NCI-H748 (cell line): Measurements from ENCODE around the gene FAM89B.

ENCODE experiments used
- DNase-seq: peaks from one replicate; lab custom pipeline; 2025; ENCODE audit not compliant: unreplicated experiment; lab: John Stamatoyannopoulos, UW

Gene FAM89B

GRCh38 chr11:65573391-65574079, 1.2 kb downstream of the FAM89B start:
- DNase-seq, result peak; percentile 18

- peak; percentile 86 for DNase-seq
These were observed 1.9 kb downstream of the FAM89B start for GRCh38 chr11:65574109-65574810.

DNA sequence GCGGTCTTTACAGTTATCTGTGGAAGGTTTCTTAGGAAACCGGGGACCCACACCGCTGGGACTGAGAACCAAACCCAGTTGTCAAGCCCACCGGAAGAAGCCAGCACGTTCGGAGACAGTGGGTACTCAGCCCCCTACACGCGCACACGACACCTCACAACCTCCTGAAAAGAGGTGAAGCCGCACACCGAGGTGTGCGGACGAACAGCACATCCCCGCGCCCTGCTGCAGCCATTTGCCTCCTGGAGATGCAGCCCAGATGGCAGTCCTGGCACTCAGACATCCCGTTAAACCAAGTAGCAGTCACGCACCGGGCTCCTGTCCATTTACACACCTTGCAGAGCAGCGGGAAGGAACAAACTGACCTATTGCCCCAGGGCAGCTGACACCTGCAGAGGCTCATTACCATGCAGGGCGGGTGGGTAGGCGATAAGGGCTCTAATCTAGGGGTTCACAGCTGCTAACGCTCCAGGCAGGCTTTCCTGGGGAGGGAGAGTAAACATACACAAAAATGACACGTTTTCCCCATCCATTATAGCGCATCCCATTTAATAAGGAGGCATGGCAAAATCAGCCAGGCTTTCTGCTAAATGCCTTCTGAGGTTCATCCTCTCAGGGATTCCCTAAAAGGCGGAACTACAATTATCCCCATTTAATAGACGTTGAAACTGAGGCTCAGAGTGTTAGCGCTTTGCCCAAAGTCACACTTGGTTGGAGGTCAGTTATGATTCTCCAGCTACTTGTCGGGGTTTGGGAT, 2.7 kb downstream of the FAM89B start:
- peak; percentile 67 for DNase-seq

DNA sequence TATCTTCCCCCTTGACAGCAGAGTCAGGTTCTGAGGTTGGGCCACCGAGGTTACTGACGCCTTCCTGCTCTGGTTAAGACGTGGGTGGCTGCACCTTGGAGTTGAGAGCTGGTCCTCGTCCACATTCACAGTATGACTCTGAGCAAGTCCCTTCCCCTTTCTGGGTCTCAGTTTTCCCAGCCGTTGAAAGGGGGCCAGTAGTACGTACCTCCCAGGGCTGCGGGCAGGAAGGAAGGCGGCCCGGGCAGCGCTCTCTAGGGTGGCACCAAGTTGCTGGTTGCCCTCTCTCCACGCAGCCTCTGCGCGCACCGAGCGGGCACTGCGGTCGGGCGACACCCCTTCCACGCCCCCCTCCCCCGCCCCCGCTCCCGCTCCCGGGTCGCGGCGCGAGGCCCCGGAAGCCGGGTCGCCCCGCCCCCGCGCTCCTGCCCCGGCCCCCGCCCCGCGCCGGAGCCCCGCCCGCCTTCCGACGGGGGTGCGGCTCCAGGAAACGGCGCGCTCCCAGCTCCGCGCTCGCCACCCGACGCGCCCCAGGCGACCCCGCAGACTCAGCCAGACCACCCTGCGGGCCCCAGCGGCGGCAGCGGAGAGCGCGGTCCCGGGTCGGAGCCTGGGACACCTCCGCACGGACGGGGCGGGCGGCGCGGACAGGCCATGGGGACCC, 3.4 kb downstream of the FAM89B start, which contains the start of gene EHBP1L1:
TSS of gene EHBP1L1 (plus strand) at position 486 of the 664 bp plus-strand sequence. CDS start 250 bp downstream, outside the sequence.
- peak; percentile 63 for DNase-seq

DNA sequence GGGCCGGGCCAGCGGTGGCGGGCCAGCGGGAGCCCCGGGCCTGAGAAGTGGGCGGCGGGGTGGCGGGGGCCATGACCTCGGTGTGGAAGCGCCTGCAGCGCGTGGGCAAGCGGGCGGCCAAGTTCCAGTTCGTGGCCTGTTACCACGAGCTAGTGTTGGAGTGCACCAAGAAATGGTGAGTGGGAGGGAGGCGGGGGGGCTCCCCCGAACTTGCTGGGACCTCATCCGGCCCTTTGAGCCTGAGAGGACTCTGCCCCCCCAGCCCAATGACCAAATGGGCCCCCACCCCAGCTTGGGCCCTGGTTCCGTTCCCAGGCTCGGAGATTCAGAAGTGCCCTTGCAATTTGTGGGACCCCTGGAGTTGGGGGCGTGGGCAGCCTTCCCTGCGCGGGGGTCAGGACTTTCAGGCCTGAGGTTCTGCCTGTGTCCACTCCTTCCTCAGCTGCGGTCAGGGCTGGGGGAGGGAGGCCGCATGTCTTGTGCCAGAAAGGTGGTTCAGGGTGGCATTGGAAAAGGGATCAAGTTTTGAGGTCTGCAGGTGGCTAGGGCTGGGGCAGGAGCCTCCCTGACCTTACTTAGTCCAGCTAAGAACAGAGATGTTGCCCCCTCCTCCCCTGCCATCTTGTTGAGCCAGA, 4.0 kb downstream of the FAM89B start:
- no peak for DNase-seq

DNA sequence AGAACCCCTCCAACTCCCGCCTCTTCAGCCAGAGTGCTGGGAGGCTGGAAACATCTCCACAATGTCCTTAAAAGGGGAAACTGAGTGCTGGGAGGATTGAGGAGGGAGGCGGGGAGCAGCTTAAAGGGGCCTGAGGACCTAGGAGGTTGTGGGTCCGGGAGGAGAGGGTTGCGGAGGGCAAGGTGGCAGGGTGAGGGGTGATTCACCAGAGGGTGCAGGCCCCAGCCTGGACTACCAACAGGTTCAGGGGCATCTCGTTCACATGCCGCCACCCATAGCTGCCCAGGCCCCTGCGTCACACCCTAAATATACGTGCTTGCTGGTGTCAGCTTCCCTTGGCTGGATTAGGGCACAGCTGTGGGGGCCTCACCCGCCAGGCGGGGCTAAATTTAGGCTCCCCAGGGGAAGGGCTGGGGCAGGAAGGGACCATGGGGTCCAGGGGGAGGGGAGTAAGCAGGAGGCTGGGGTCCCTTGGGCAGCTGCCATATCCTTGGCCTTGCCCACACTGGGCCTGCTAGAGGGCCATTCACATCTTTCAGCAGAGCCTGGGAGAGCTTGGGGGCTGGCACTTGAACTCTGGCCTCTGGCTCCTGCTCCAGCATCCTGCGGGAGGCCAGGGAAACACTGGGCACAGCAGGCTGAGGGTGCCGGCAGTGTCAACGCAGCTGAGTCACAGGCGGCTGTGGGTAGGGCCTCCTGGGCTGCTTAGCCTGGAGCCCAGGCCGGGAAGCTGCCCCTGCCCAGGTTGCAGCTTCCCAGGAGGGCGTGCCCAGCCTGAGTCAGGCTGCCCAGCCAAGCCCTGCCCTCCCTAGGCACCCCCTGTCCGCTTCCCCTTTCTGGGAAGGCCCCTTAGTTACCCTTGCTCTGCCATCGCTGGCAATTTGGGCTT, 4.8 kb downstream of the FAM89B start:
- no peak for DNase-seq

DNA sequence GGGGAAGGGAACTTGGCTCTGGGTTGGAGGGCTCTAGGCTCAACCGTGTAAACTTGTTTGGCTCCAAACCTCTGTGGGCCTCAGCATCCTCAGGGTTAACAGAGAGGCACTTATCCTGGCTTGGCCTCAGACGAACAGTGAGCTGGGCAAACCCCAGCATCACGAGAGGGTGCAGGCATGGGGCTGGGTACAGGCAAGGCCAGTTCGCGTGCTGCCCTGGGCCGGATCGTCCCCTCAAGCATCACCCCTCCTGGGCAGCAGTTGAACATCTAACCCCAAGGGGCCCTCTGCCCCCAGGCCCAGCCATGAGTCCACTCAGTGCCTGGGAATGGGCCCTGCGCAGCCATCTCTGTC, 5.4 kb downstream of the FAM89B start:
- no peak for DNase-seq

- no peak for DNase-seq
These were observed 5.8 kb downstream of the FAM89B start for GRCh38 chr11:65578134-65578533.

DNA sequence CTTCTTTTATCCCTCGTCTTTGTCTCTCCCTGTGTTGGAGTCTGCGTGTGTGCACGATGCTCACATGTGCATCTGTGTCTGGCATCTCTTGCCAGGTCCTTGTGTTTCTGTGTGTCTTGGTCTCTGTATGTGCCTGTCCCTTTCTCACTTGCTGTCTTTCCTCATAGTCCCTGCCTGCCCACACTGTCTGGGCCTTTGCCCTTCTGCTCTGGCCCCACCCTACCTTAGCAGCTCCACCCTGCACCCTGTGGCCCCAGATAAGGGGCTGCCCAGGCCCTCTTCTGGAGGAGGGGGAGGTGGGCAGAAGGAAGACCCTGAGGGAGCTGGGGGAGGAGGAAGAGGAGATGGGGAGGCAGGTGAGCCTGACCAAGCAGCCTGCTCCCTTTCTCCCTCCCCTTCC, 6.3 kb downstream of the FAM89B start:
- DNase-seq, result no peak

DNA sequence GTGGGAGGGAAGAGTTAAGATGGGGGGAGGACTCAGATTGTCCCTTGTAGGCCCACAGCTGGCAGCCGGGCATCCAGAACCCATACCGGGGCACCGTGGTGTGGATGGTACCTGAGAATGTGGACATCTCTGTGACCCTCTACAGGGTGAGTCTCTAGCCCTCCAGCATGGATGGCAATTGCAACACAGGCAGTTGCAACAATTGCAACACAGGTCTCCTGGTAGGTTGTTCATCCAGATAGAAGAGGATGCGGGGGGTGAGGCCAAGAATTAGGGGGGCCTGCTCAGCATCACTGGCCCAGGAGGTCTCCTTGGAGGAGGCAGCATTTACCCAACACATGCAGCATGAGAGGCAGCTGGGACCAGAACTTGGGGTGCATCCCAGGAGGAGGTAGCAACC, 7.0 kb downstream of the FAM89B start:
- DNase-seq, result no peak

- DNase-seq, result no peak
These were observed 7.8 kb downstream of the FAM89B start for GRCh38 chr11:65580031-65580692.

DNA sequence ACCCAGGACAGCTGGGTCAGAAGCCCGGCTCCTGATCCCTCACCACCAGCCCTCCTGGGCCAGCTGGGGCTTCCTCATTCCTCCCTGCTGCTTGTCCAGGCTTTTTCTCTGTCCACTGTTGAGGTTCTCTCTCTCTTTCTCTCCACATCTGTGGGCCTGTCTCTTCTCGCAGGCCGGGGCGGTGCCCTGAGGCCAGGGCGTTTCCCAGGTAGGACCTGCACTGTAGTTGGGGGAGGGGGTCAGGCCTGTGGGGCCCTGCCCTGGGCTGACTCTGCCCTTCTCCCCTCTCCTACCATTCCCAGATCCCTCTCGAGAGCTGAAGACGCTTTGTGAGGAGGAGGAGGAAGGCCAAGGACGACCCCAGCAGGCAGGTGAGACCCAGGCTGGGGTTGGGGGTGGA, 8.4 kb downstream of the FAM89B start:
- DNase-seq, result no peak

DNA sequence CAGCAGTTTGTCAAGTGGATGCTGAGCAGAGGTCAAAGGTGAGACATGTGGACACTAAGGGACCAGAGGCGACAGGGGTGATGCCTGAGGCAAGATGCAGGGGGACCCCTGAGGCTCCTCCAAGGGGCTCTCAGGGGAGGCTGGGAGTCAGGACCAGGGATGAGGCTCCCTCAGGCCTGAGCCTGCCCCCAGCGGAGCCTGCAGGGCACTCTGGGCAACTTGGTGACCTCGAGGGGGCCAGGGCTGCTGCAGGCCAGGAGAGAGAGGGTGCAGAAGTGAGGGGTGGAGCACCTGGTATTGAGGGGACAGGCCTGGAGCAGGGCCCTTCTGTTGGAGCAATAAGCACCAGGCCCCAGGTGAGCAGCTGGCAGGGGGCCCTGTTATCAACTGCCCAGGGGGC, 9.6 kb downstream of the FAM89B start:
- no peak for DNase-seq

DNA sequence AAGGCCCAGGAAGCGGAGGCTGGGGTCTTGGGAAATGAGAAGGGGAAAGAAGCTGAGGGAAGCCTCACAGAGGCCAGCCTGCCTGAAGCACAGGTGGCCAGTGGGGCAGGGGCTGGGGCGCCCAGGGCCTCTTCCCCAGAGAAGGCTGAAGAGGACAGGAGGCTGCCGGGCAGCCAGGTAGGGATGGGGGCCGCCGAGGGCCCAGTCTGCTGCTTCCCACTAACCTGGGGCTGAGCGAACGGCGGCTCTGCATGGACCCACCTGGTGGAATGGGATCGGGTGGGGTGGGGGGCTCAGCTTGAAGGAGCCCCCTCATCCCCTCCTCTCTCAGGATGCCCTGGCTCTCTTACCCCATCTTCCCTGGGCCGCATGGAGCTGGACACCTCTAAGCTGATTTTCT, 11.3 kb downstream of the FAM89B start:
- DNase-seq, result no peak

DNA sequence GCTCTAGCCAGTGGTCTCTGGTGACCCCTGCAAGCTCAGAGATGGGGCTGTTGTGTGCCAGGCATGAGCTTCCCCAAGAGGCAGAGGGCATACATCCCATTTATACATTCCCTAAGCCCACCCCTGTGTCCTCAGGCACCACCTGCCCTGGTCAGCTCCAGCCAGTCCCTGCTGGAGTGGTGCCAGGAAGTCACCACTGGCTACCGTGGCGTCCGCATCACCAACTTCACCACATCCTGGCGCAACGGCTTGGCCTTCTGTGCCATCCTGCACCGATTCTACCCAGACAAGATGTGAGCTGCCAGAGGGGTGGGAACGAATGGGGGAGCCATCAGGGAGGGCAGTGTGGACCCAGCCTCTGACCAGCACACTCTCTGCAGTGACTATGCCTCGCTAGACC, 11.8 kb downstream of the FAM89B start:
- no peak for DNase-seq

DNA sequence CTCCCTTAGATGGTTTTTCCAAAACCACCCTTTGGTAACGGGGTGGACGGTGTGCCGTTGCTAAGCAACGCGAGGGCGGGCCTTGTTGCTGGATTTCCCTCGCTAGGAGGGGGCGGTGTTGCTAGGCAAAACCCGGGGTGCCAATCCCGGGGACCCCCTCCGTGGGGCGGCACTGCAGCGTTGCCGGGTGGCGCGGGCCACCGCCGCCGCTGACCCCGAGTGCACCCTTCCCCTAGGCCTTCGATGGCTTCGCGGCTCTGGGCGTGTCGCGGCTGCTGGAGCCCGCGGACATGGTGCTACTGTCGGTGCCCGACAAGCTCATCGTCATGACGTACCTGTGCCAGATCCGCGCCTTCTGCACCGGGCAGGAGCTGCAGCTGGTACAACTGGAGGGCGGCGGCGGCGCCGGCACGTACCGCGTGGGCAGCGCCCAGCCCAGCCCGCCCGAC, 12.4 kb downstream of the FAM89B start:
- DNase-seq, result no peak

- DNase-seq, result no peak
These were observed 13.3 kb downstream of the FAM89B start for GRCh38 chr11:65585396-65586246.

DNA sequence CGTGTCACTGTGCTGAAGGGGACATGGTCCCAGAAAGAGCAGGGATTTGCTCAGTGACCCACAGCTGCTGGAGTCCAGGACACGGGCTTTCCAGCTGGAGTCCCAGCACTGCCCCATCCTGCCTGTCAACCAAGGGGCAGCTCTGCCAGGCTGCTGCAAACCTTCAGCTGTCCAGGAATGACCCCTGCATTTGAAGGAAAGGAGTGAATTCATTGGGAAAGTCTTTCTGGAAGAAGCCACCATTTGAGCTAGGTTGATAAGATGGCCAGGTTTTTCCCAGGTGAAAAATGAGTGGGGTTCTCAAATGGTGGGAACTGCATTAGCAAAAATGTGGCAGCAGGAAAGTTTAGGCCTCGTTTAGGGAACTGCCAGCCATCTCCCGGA, 13.9 kb downstream of the FAM89B start:
- no peak for DNase-seq

GRCh38 chr11:65586676-65587075, 14.3 kb downstream of the FAM89B start:
- no peak for DNase-seq
